Keratinocyte (primary cell): ENCODE results near the gene TTC3. TPM values are rescaled to one million over a fixed set of nuclear protein-coding genes. Genes with fewer than 3 reads are reported as not detected.

Experiments
- DNase-seq: peaks from one replicate; pipeline ENCODE4 v3.0.0-alpha.2; 2011; ENCODE audit warnings: low read depth, missing footprints, low spot score
- FAIRE-seq: peaks from 2 replicates; lab custom pipeline; 2011; peaks lifted over from hg19 to GRCh38; lab: Jason Lieb, UNC
- H2AFZ ChIP-seq: 2 replicates; pipeline ENCODE4 v1.6.0; 2012; ENCODE audit warnings: low read length, control low read depth, inconsistent platforms; ENCODE audit not compliant: control insufficient read depth
- H3K27ac ChIP-seq: 2 replicates; pipeline ENCODE4 v1.5.1; 2011; ENCODE audit warnings: low read length; ENCODE audit not compliant: control insufficient read depth, insufficient read depth
- H3K27me3 ChIP-seq: 3 replicates; pipeline ENCODE4 v1.6.0; 2011; ENCODE audit warnings: low read length; ENCODE audit not compliant: control insufficient read depth, insufficient read depth; ENCODE audit errors: extremely low read depth
- H3K36me3 ChIP-seq, 2 experiments: 2 replicates in 1 of 2; 3 replicates in 1 of 2; pipeline ENCODE4 v1.5.1; 2011; ENCODE audit warnings: low read length in 2 of 2, mild to moderate bottlenecking in 1 of 2; ENCODE audit not compliant: control insufficient read depth in 2 of 2, insufficient read depth in 2 of 2; ENCODE audit errors: extremely low read depth in 1 of 2
- H3K4me1 ChIP-seq: 3 replicates; pipeline ENCODE4 v1.5.1; 2011; ENCODE audit warnings: low read length; ENCODE audit not compliant: control insufficient read depth, insufficient read depth; ENCODE audit errors: extremely low read depth
- H3K4me2 ChIP-seq: 3 replicates; pipeline ENCODE4 v1.6.0; 2011; ENCODE audit warnings: low read depth, low read length; ENCODE audit not compliant: control insufficient read depth, insufficient read depth; ENCODE audit errors: extremely low read depth
- H3K4me3 ChIP-seq, 3 experiments: fragments of 200-600 bp in 1 of 3; sonication (generic) in 1 of 3; 2 replicates in 2 of 3; 3 replicates in 1 of 3; pipeline ENCODE4 v1.5.1; 2011 to 2016; ENCODE audit warnings: low read length in 3 of 3, mild to moderate bottlenecking in 3 of 3, control low read depth in 2 of 3, inconsistent platforms in 1 of 3, low read depth in 1 of 3, mixed read lengths in 1 of 3, mixed run types in 1 of 3, moderate library complexity in 1 of 3; ENCODE audit not compliant: control insufficient read depth in 2 of 3, insufficient read depth in 2 of 3; ENCODE audit errors: extremely low read depth in 1 of 3
- H3K79me2 ChIP-seq: 2 replicates; pipeline ENCODE4 v1.6.0; 2012; ENCODE audit warnings: low read length; ENCODE audit not compliant: control insufficient read depth, insufficient read depth
- H3K9ac ChIP-seq: 3 replicates; pipeline ENCODE4 v1.6.0; 2011; ENCODE audit warnings: low read length; ENCODE audit not compliant: control insufficient read depth, insufficient read depth; ENCODE audit errors: extremely low read depth
- H3K9me1 ChIP-seq: 3 replicates; pipeline ENCODE4 v1.6.0; 2011; ENCODE audit warnings: low read length; ENCODE audit not compliant: control insufficient read depth, insufficient read depth; ENCODE audit errors: extremely low read depth
- H3K9me3 ChIP-seq: 2 replicates; pipeline ENCODE4 v1.5.1; 2012; ENCODE audit warnings: low read depth, low read length; ENCODE audit not compliant: control insufficient read depth
- H4K20me1 ChIP-seq: 3 replicates; pipeline ENCODE4 v1.6.0; 2011; ENCODE audit warnings: low read length; ENCODE audit not compliant: control insufficient read depth, insufficient read depth; ENCODE audit errors: extremely low read depth
- EZH2 ChIP-seq: IDR thresholded peaks from one replicate; pipeline ENCODE4 v1.6.1; 2012; ENCODE audit warnings: inconsistent platforms, mild to moderate bottlenecking, low read length, moderate library complexity
- dilution Hi-C: fragments of 300-500 bp; cut with MboI; formaldehyde crosslinking; loops from one replicate; pipeline ENCODE4 v1.7.0; 2020; ENCODE audit warnings: low sequenced_read_pairs; ENCODE audit not compliant: extremely low pct_ligation_motif_present
- polyA plus RNA-seq, 5 experiments: library from polyadenylated mRNA; depleted of rRNA in 3 of 5; stranded (reverse) in 3 of 5; stranded (forward) in 1 of 5; unstranded in 1 of 5; fragments of >200 nt; gene quantifications; 1 replicate in 1 of 5; 2 replicates in 3 of 5; 3 replicates in 1 of 5; pipeline versions ENCODE4 v1.2.1 to v1.2.3, GENCODE V29; 2011 to 2012; ENCODE audit warnings: missing spikeins in 2 of 5, low read depth in 1 of 5, low replicate concordance in 1 of 5
- TF ChIP-seq, protein P1 (sequence below), 3 experiments: IDR thresholded peaks in 1 of 3; conservative IDR thresholded peaks in 1 of 3; optimal IDR thresholded peaks in 1 of 3; 2 replicates in 2 of 3; 3 replicates in 1 of 3; pipeline versions ENCODE3 to v1.5.1; 2011; ENCODE audit warnings: low read length in 3 of 3, mild to moderate bottlenecking in 3 of 3, moderate library complexity in 2 of 3, control low read depth in 1 of 3, inconsistent platforms in 1 of 3; ENCODE audit not compliant: insufficient read depth in 2 of 3; ENCODE audit errors: extremely low read depth in 1 of 3

Gene TTC3
- polyA plus RNA-seq, 1 donor (not counting 4 experiments of a cell fraction or from before 2014, with no cell fraction given), result 38.5 TPM

DNA sequence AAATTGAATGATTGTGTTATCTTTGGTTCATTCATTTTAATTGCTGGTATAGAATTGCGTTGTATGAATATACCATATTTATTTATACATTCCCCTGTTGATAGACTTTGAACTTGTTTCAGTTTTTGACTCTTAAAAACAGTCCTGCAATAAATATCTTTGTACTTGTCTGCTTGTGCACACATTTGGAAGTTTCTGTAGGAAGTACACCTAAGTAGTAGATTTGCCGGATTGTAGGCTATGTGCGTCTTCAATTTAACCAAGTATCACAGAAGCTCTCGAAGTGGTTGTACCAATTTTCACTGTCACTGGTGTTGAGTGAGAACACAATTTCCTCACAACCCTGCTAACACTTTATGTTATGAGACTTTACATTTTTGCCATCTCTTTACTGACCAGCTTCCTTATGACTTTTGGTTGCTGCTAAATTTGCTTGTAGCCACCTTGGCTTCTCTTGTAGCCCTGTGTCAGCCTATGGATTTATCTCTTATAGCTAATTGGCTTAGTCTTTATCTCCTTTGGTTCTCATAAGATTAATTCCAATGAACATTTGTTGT is 2.2 kb downstream of the TTC3 start:
- peak overlapping the region in 1 of 3 experiments; percentile 98 for H3K4me3 ChIP-seq
- peaks cover 17% of the 10 kb centered on the region for H3K4me1 ChIP-seq
- H3K9me3 ChIP-seq, result no peaks in the 10 kb centered on the region
- no peak overlapping the region for H3K27ac ChIP-seq
- H3K9ac ChIP-seq, result no peak overlapping the region
- no peak for TF ChIP-seq EZH2
- TF ChIP-seq, protein P1, sequence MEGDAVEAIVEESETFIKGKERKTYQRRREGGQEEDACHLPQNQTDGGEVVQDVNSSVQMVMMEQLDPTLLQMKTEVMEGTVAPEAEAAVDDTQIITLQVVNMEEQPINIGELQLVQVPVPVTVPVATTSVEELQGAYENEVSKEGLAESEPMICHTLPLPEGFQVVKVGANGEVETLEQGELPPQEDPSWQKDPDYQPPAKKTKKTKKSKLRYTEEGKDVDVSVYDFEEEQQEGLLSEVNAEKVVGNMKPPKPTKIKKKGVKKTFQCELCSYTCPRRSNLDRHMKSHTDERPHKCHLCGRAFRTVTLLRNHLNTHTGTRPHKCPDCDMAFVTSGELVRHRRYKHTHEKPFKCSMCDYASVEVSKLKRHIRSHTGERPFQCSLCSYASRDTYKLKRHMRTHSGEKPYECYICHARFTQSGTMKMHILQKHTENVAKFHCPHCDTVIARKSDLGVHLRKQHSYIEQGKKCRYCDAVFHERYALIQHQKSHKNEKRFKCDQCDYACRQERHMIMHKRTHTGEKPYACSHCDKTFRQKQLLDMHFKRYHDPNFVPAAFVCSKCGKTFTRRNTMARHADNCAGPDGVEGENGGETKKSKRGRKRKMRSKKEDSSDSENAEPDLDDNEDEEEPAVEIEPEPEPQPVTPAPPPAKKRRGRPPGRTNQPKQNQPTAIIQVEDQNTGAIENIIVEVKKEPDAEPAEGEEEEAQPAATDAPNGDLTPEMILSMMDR (optimal IDR thresholded peaks at IDR 0.05 in 1 of 3, IDR thresholded peaks at IDR 0.05 in 1 of 3, conservative IDR thresholded peaks at IDR 0.05 in 1 of 3; ENCODE audit: extremely low read depth in 1 of 3, insufficient read depth in 2 of 3, low read length in 3 of 3), result no peak
- no peaks in the 10 kb centered on the region for H3K27me3 ChIP-seq
- H3K36me3 ChIP-seq, result no peaks in the 10 kb centered on the region
- dilution Hi-C loops, result no loop called here
- no peak for DNase-seq
- H3K79me2 ChIP-seq, result peaks cover 66% of the 10 kb centered on the region
- no peak overlapping the region for H2AFZ ChIP-seq
- H3K9me1 ChIP-seq, result no peaks in the 10 kb centered on the region
- FAIRE-seq, result no peak
- no peaks in the 10 kb centered on the region for H4K20me1 ChIP-seq
- H3K4me2 ChIP-seq, result peak overlapping the region; percentile 97

DNA sequence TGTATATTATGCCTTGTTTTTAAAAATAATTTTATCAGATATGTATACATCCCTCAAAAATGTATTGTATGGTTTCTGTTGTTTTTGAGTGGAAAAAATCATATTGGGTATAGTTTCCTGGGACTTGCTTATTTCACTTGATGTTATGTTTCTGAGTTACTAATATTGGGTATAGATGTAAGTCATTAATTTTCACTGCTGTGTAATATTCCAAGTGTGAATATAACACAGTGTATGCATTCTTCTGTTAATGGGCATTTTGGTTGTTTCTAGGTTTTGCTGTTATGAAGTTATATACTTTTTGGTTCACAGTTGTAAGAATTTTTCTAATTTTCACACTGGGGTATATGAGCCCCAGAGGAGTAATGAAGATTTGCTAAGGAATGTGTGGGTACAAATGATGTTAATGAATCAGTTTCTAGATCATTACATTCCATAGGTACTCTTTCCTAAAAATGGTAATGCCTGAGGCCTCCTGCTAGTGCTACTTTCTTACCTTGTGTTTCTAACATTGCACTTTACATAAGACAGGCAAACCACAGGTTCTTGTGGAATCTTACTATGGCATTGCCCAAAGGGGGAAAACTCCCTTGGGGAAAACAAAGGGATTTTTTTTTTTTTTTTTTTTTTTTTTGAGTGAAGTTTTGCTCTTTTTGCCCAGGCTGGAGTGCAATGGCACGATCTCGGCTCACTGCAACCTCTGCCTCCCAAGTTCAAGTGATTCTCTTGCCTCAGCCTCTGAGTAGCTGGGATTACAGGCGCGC is 3.2 kb downstream of the TTC3 start:
- no peaks in the 10 kb centered on the region for H3K27me3 ChIP-seq
- H3K4me1 ChIP-seq, result peaks cover 15% of the 10 kb centered on the region
- dilution Hi-C loops, result no loop called here
- H3K79me2 ChIP-seq, result peaks cover 69% of the 10 kb centered on the region
- no peak for FAIRE-seq
- no peak overlapping the region for H3K9ac ChIP-seq
- H2AFZ ChIP-seq, result no peak overlapping the region
- no peak for TF ChIP-seq EZH2
- TF ChIP-seq, protein P1 (optimal IDR thresholded peaks at IDR 0.05 in 1 of 3, IDR thresholded peaks at IDR 0.05 in 1 of 3, conservative IDR thresholded peaks at IDR 0.05 in 1 of 3; ENCODE audit: extremely low read depth in 1 of 3, insufficient read depth in 2 of 3, low read length in 3 of 3), result no peak
- H3K4me2 ChIP-seq, result no peak overlapping the region
- H3K9me3 ChIP-seq, result no peaks in the 10 kb centered on the region
- DNase-seq, result no peak
- no peaks in the 10 kb centered on the region for H3K9me1 ChIP-seq
- no peak overlapping the region for H3K4me3 ChIP-seq
- no peaks in the 10 kb centered on the region for H4K20me1 ChIP-seq
- H3K36me3 ChIP-seq, result no peaks in the 10 kb centered on the region
- H3K27ac ChIP-seq, result no peak overlapping the region
